Measurements from ENCODE around the gene RNASET2. TPM values are rescaled to one million over a fixed set of nuclear protein-coding genes. Genes with fewer than 3 reads are reported as not detected.
"Not testable (repeated sequence)": the region's sequence is repeated elsewhere in the genome, so short reads cannot be mapped to it uniquely, and the experiment has no call there.

The RNASET2 gene
- polyA plus RNA-seq, 2 of the 4 experiments (the other 2 are of a cell fraction) = 9.3 to 11.2 TPM

DNA sequence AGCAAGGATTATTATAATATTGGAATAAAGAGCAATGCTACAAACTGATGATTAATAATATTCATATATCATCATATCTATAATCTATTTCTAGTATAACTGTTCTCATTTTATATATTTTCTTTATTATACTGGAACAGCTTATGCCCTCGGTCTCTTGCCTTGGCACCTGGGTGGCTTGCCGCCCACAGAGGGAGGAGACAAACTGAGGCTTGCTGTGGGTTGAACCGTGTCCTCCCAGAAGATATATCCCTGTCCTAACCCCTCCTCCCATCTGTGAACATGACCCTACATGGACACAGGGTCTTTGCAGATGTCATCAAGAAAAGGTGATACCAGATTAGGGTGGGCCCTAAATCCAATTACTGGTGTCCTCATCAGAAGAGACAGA, 4.7 kb downstream of the RNASET2 start:
- WGBS (ENCODE audit: missing lambda C conversion rate) = 52% methylated on average over 3 of the region's 3 CpGs
- CTCF ChIA-PET = interaction anchor here (0.6 to 3.2 kb wide), 16 partner anchors 8 to 843 kb away, joined by 3 to 13 read pairs (median 4); no protein-coding TSS in a partner anchor
- POLR2A ChIA-PET = no interaction called here

DNA sequence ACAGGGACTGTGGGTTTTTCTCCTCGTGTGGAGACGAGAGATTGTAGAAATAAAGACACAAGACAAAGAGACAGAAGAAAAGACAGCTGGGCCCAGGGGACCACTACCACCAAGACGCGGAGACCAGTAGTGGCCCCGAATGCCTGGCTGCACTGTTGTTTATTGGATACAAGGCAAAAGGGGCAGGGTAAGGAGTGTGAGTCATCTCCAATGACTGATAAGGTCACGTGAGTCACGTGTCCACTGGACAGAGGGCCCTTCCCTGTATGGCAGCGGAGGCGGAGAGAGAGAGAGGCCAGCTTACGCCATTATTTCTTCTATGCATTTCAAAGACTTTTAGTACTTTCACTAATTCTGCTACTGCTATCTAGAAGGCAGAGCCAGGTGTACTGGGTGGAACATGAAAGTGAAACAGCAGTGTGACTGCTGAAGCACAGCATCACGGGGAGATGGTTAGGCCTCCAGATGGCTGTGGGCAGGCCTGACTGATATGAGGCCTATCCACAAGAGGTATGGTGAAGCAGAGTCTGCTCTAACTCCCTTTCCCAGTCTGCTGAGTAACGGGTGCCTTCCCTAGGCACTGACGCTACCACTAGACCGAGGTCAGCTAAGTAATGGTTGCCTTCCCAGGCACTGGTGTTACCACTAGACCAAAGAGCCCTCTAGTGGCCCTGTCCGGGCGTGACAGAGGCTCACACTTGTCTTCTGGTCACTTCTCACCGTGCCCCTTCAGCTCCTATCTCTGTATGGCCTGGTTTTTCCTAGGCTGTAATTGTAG, 5.3 kb downstream of the RNASET2 start:
- TF ChIP-seq CTCF (IDR thresholded peaks at IDR 0.05) (peak; percentile 37; the same call in 2 of the 3 replicates), SMC3 (IDR thresholded peaks at IDR 0.05) (peak; percentile 34; the same call in 1 of the 3 replicates), FOSL2 (CRISPR knock-in tag; IDR thresholded peaks at IDR 0.05) (peak; percentile 27; the same call in 1 of the 2 replicates), RAD21 (conservative IDR thresholded peaks at IDR 0.05 in 1 of 2, IDR thresholded peaks at IDR 0.05 in 1 of 2) (peak; percentile 26 to 50; a peak in 3 of 5 replicates)
- FAIRE-seq; H3K4me1 ChIP-seq; POLR2A ChIA-PET; H3K27ac ChIP-seq; H3K4me3 ChIP-seq; H3K4me2 ChIP-seq; H3K9me3 ChIP-seq; TF ChIP-seq FOSL2 (IDR thresholded peaks at IDR 0.05): not testable (repeated sequence)
- CTCF ChIA-PET = interaction anchor here (0.6 to 3.2 kb wide), 16 partner anchors 8 to 844 kb away, joined by 3 to 13 read pairs (median 4); no protein-coding TSS in a partner anchor
- 70% methylated on average over 17 of the region's 17 CpGs for WGBS (ENCODE audit: missing lambda C conversion rate)
- DNase-seq (ENCODE audit: low read depth in 1 of 2, low spot score in 1 of 2) = peak in 1 of 2 experiments; percentile 52
- ATAC-seq = peak in 1 of 2 experiments; percentile 70; a peak in 3 of 6 replicates

More for the DNA sequence above, 4.7 kb downstream of the RNASET2 start:
- no peaks in the 10 kb centered on the region for H3K9me3 ChIP-seq
- H3K27ac ChIP-seq = no peak overlapping the region
- no peaks in the 10 kb centered on the region for H3K4me1 ChIP-seq
- no peak overlapping the region for H3K4me2 ChIP-seq
- H3K4me3 ChIP-seq = no peak overlapping the region
- TF ChIP-seq MAFK (IDR thresholded peaks at IDR 0.05; ENCODE audit: partially characterized antibody) (no peak), USF2 (IDR thresholded peaks at IDR 0.05) (no peak), CEBPB (IDR thresholded peaks at IDR 0.05) (no peak), FOSB (CRISPR knock-in tag; IDR thresholded peaks at IDR 0.05) (no peak), FOXS1 (CRISPR knock-in tag; IDR thresholded peaks at IDR 0.05) (no peak), RCOR1 (IDR thresholded peaks at IDR 0.05; ENCODE audit: low read depth, low read length) (no peak), BCL3 (IDR thresholded peaks at IDR 0.05) (no peak), HEYL (CRISPR knock-in tag; IDR thresholded peaks at IDR 0.05) (no peak), RFX5 (IDR thresholded peaks at IDR 0.05) (no peak), ZFP36 (IDR thresholded peaks at IDR 0.05; ENCODE audit: borderline replicate concordance, partially characterized antibody) (no peak), CTCF (IDR thresholded peaks at IDR 0.05) (no peak), NPAS2 (CRISPR knock-in tag; IDR thresholded peaks at IDR 0.05; ENCODE audit: borderline replicate concordance) (no peak)
- FAIRE-seq = no peak
- ATAC-seq = no peak
- DNase-seq (ENCODE audit: low read depth in 1 of 2, low spot score in 1 of 2) = no peak

Data from A549 (cell line).